HEK293T (cell line): ENCODE results near the gene IL10RA.
"Not testable (repeated sequence)": the region's sequence is repeated elsewhere in the genome, so short reads cannot be mapped to it uniquely, and the experiment has no call there.

Source experiments
- CTCF ChIA-PET: fragments of 350-600 bp; formaldehyde crosslinking; extraction: SDS; loops from one replicate; lab custom pipeline; 2021; ENCODE audit warnings: antibody characterized with exemption, inconsistent platforms; lab: Yijun Ruan, JAX
- POLR2A ChIA-PET: fragments of 350-600 bp; formaldehyde crosslinking; extraction: SDS; loops from one replicate; lab custom pipeline; 2020; ENCODE audit warnings: antibody characterized with exemption, inconsistent platforms; lab: Yijun Ruan, JAX
- DNase-seq: peaks from one replicate; pipeline ENCODE4 v3.0.0; 2012; ENCODE audit warnings: mixed read lengths; ENCODE audit errors: extremely low spot score
- ARNT ChIP-seq: fragments of 450-650 bp; IDR thresholded peaks from 2 replicates; pipeline ENCODE4 v1.6.1; 2017; ENCODE audit warnings: mild to moderate bottlenecking
- BHLHE40 ChIP-seq: fragments of 450-650 bp; IDR thresholded peaks from 2 replicates; pipeline ENCODE4 v1.6.1; 2016; ENCODE audit warnings: mild to moderate bottlenecking, moderate library complexity, borderline replicate concordance
- CTBP1 ChIP-seq: fragments of 450-650 bp; IDR thresholded peaks from 2 replicates; pipeline ENCODE4 v1.6.1; 2016; ENCODE audit warnings: borderline replicate concordance
- ELF4 ChIP-seq: fragments of 450-650 bp; IDR thresholded peaks from 2 replicates; pipeline ENCODE4 v1.6.1; 2017; ENCODE audit warnings: antibody characterized with exemption
- FOXA1 ChIP-seq: fragments of 450-650 bp; IDR thresholded peaks from 2 replicates; pipeline ENCODE4 v1.6.1; 2016; ENCODE audit warnings: mild to moderate bottlenecking
- FOXK2 ChIP-seq: fragments of 450-650 bp; IDR thresholded peaks from 2 replicates; pipeline ENCODE4 v1.6.1; 2016; ENCODE audit warnings: mild to moderate bottlenecking
- FOXM1 ChIP-seq: fragments of 450-650 bp; IDR thresholded peaks from 2 replicates; pipeline ENCODE4 v1.6.1; 2017; ENCODE audit warnings: mild to moderate bottlenecking, borderline replicate concordance
- HDGF ChIP-seq: fragments of 450-650 bp; IDR thresholded peaks from 2 replicates; pipeline ENCODE4 v1.6.1; 2017; ENCODE audit warnings: antibody characterized with exemption, borderline replicate concordance
- L3MBTL2 ChIP-seq: fragments of 450-650 bp; conservative IDR thresholded peaks from 2 replicates; pipeline ENCODE4 v1.6.1; 2016; ENCODE audit warnings: mild to moderate bottlenecking
- LEF1 ChIP-seq: fragments of 450-650 bp; IDR thresholded peaks from 2 replicates; pipeline ENCODE4 v1.6.1; 2017; ENCODE audit warnings: mild to moderate bottlenecking, borderline replicate concordance
- NFRKB ChIP-seq: fragments of 450-650 bp; IDR thresholded peaks from 2 replicates; pipeline ENCODE4 v1.6.1; 2016; ENCODE audit warnings: mild to moderate bottlenecking, moderate library complexity
- SP1 ChIP-seq: fragments of 450-650 bp; IDR thresholded peaks from 2 replicates; pipeline ENCODE4 v1.6.1; 2017
- SUZ12 ChIP-seq: fragments of 450-650 bp; IDR thresholded peaks from 2 replicates; pipeline ENCODE4 v1.6.1; 2016; ENCODE audit warnings: mild to moderate bottlenecking
- TARDBP ChIP-seq: fragments of 450-650 bp; IDR thresholded peaks from 2 replicates; pipeline ENCODE4 v1.6.1; 2016
- ZNF384 ChIP-seq: fragments of 450-650 bp; IDR thresholded peaks from 2 replicates; pipeline ENCODE4 v1.6.1; 2016
- TF ChIP-seq, protein P1 (sequence below): fragments of 450-650 bp; IDR thresholded peaks from 2 replicates; pipeline ENCODE4 v1.6.1; 2016

Gene IL10RA

GRCh38 chr11:118006153-118006534 lies 19.9 kb downstream of the IL10RA start:
- no peak for DNase-seq
- ChIA-PET CTCF (no interaction called here), POLR2A (no interaction called here)
- TF ChIP-seq HDGF (no peak), ZNF384 (no peak), LEF1 (no peak), TARDBP (no peak), ELF4 (no peak), ARNT (no peak), FOXK2 (no peak), SUZ12 (no peak), FOXM1 (no peak), NFRKB (no peak), L3MBTL2 (no peak), BHLHE40 (no peak), SP1 (no peak), FOXA1 (no peak), CTBP1 (no peak)
- TF ChIP-seq, protein P1, sequence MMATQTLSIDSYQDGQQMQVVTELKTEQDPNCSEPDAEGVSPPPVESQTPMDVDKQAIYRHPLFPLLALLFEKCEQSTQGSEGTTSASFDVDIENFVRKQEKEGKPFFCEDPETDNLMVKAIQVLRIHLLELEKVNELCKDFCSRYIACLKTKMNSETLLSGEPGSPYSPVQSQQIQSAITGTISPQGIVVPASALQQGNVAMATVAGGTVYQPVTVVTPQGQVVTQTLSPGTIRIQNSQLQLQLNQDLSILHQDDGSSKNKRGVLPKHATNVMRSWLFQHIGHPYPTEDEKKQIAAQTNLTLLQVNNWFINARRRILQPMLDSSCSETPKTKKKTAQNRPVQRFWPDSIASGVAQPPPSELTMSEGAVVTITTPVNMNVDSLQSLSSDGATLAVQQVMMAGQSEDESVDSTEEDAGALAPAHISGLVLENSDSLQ = no peak

DNA sequence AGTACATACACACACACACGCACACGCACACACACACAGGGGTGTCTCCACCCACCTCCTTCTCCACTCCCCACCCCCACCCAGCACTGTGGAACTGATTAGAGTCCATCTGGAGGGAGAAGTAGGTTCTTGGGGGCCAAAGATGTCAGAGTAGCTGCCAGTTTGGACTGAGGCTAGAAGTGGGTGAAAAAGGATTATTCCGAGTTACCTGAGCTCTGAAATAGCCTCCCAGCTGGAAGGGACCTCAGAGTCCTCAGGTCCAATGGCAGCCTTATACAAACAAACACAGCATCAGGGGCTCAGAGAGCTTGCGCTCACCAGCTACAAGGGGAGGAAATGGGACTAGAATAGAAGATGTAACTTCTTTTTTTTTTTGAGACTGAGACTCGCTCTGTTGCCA lies 20.8 kb downstream of the IL10RA start:
- TF ChIP-seq ELF4 (no peak), SUZ12 (no peak), FOXM1 (no peak), FOXA1 (no peak), NFRKB (no peak), ZNF384 (no peak), BHLHE40 (no peak), TARDBP (no peak), FOXK2 (no peak), HDGF (no peak), SP1 (no peak), ARNT (no peak)
- CTCF ChIA-PET = interaction anchor here (0.6 kb wide), 2 partner anchors 13 to 1070 kb away, joined by 3 read pairs; no protein-coding TSS in a partner anchor
- POLR2A ChIA-PET = no interaction called here
- DNase-seq = no peak

DNA sequence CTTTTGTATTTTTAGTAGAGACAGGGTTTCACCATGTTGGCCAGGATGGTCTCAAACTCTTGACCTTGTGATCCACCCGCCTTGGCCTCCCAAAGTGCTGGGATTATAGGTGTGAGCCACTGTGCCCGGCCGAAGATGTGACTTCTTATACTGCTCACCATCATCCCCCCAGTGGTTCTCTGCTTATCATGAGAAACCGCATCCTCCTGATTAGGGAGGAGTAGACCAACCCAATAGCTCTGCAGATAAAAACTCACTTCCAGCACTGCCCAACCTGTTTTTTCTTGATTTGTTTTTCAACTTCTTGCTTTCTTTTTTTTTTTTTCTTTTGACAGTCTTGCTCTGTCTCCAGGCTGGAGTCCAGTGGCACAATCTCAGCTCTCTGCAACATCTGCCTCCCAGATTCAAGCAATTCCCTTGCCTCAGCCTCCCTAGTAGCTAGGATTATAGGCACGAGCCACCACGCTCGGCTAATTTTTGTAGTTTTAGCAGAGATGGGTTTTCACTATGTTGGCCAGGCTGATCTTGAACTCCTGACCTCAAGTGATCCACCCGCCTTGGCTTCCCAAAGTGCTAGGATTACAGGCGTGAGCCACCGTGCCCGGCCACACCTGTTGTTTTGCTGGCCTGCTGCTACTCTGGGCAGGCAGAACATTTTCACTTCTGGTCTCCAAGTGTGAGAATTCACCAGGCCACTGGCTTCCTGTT lies 21.5 kb downstream of the IL10RA start:
- POLR2A ChIA-PET, DNase-seq: not testable (repeated sequence)
- CTCF ChIA-PET = interaction anchor here (0.6 kb wide), 2 partner anchors 14 to 1070 kb away, joined by 3 read pairs; no protein-coding TSS in a partner anchor

DNA sequence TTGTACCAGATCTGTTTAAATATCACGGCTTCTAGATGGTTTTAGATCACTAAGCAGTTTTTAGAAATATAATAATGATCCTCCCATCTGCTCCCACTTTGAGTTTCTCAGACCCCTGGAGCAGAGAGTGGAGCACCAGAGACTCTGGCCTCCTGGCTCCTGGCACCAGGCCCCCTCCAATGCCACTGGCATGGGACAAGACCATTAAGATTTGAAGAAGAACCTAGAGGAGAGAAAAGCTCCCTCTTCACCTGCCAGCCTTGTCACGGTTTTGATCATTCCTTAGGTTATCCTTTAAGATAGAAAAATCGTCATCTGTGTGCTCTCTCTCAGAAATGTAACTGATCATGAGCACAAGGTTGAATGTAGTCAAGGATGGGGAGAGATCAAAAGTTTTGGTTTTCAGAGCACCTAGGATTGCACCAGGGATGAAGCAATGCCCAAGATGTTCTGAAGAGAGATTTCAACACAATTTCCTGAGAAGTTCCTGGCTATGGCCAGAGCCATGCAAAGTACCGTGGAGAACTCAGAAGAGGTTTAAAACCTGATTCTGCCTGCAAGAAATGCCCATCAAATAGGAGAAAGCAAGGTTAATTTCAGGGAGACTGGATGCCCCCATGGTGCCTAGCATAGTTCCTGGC lies 22.2 kb downstream of the IL10RA start:
- ChIA-PET POLR2A (no interaction called here), CTCF (no interaction called here)
- no peak for DNase-seq
- TF ChIP-seq SUZ12 (no peak), TARDBP (no peak), L3MBTL2 (no peak)

GRCh38 chr11:118009864-118010737 lies 23.9 kb downstream of the IL10RA start:
- ChIA-PET CTCF (no interaction called here), POLR2A (no interaction called here)
- no peak for DNase-seq
- TF ChIP-seq LEF1 (no peak), CTBP1 (no peak), SUZ12 (no peak), FOXK2 (no peak), SP1 (no peak), NFRKB (no peak), FOXA1 (no peak)
- TF ChIP-seq, protein P1 = no peak

GRCh38 chr11:118010738-118011461 lies 24.7 kb downstream of the IL10RA start:
- POLR2A ChIA-PET = no interaction called here
- TF ChIP-seq HDGF = no peak
- no peak for TF ChIP-seq ZNF384
- no peak for TF ChIP-seq NFRKB
- TF ChIP-seq FOXK2 = no peak
- no peak for TF ChIP-seq BHLHE40
- no peak for TF ChIP-seq ARNT
- TF ChIP-seq SUZ12 = no peak
- no peak for TF ChIP-seq L3MBTL2
- TF ChIP-seq, protein P1 = no peak
- no peak for TF ChIP-seq LEF1
- no peak for TF ChIP-seq TARDBP
- CTCF ChIA-PET = no interaction called here
- DNase-seq = no peak
